ENCODE results near the gene COPB1. TPM values are rescaled to one million over a fixed set of nuclear protein-coding genes. Genes with fewer than 3 reads are reported as not detected.
"Not testable (repeated sequence)": the region's sequence is repeated elsewhere in the genome, so short reads cannot be mapped to it uniquely, and the experiment has no call there.

COPB1 gene
- 100 to 1,000 TPM in 1 of 2 experiments, 10 to 100 TPM in 1; 99.3 to 109 TPM for total RNA-seq

- Mint-ChIP-seq H3K4me1 (peaks cover 46% of the 10 kb centered on the region), H3K36me3 (ENCODE audit: low read depth) (peaks cover 43% of the 10 kb centered on the region)
Measured at GRCh38 chr11:14499560-14500180, at the start of gene COPB1. TSS of gene COPB1 (minus strand) at chr11:14499811. CDS start at chr11:14498928, 883 bp downstream.

GRCh38 chr11:14547440-14547839, 47.8 kb upstream of the COPB1 start:
- Mint-ChIP-seq H3K36me3 (ENCODE audit: low read depth) (peaks cover 51% of the 10 kb centered on the region), H3K9me3 (peaks cover 11% of the 10 kb centered on the region), H3K4me1 (peaks cover 31% of the 10 kb centered on the region), H3K27ac (no peak overlapping the region), H3K4me3 (no peak overlapping the region), H3K27me3 (no peaks in the 10 kb centered on the region)
- CTCF ChIA-PET: interaction anchor here (0.9 to 1.5 kb wide), 3 partner anchors 9 to 19 kb away, joined by 3 to 6 read pairs (median 5); no protein-coding TSS in a partner anchor
- POLR2A ChIA-PET: no interaction called here
- DNase-seq: no peak

More at GRCh38 chr11:14499560-14500180, at the start of gene COPB1:
- POLR2A ChIA-PET: interaction anchor here (0.6 kb wide), 1 partner anchor 830 kb away, joined by 5 read pairs; no protein-coding TSS in a partner anchor
- DNase-seq: peak; percentile 95
- Mint-ChIP-seq H3K4me3 (peak within 1 kb of the TSS; percentile 90), H3K27ac (peak within 1 kb of the TSS; percentile 95), H3K9me3 (no peaks in the 10 kb centered on the region), H3K27me3 (no peaks in the 10 kb centered on the region)
- CTCF ChIA-PET: interaction anchor here (0.7 to 1.1 kb wide), 2 partner anchors 407 to 467 kb away, joined by 3 to 4 read pairs; no protein-coding TSS in a partner anchor

- Mint-ChIP-seq H3K27me3 (no peaks in the 10 kb centered on the region), H3K27ac (peak overlapping the region; percentile 41), H3K36me3 (ENCODE audit: low read depth) (peaks cover 50% of the 10 kb centered on the region), H3K4me1 (peaks cover 35% of the 10 kb centered on the region), H3K9me3 (peaks cover 11% of the 10 kb centered on the region), H3K4me3 (no peak overlapping the region)
- POLR2A ChIA-PET: interaction anchor here (0.6 kb wide), 2 partner anchors 97 to 1125 kb away, joined by 3 to 5 read pairs; no protein-coding TSS in a partner anchor
- CTCF ChIA-PET: interaction anchor here (0.9 to 2.2 kb wide), 3 partner anchors 9 to 31 kb away, joined by 4 to 8 read pairs (median 6); no protein-coding TSS in a partner anchor
- DNase-seq: no peak
Measured at GRCh38 chr11:14546672-14547071, 47.1 kb upstream of the COPB1 start.

- ChIA-PET POLR2A (no interaction called here), CTCF (interaction anchor here (0.6 to 2.2 kb wide), 4 partner anchors 11 to 104 kb away, joined by 3 to 8 read pairs (median 3); no protein-coding TSS in a partner anchor)
- Mint-ChIP-seq H3K36me3 (ENCODE audit: low read depth) (peaks cover 48% of the 10 kb centered on the region), H3K4me3 (no peak overlapping the region), H3K4me1 (peaks cover 46% of the 10 kb centered on the region), H3K27ac (peak overlapping the region; percentile 47), H3K27me3 (no peaks in the 10 kb centered on the region), H3K9me3 (peaks cover 11% of the 10 kb centered on the region)
- no peak for DNase-seq
Measured at GRCh38 chr11:14544611-14545010, 45.0 kb upstream of the COPB1 start.

GRCh38 chr11:14543260-14543659, 43.6 kb upstream of the COPB1 start:
- Mint-ChIP-seq H3K27ac (no peak overlapping the region), H3K4me1 (peaks cover 58% of the 10 kb centered on the region), H3K36me3 (ENCODE audit: low read depth) (peaks cover 43% of the 10 kb centered on the region), H3K9me3 (peaks cover 9% of the 10 kb centered on the region), H3K27me3 (no peaks in the 10 kb centered on the region), H3K4me3 (no peak overlapping the region)
- ChIA-PET CTCF (interaction anchor here (0.5 to 2.2 kb wide), 6 partner anchors 11 to 171 kb away, joined by 3 to 8 read pairs (median 4); no protein-coding TSS in a partner anchor), POLR2A (no interaction called here)
- no peak for DNase-seq

- Mint-ChIP-seq H3K9me3 (peaks cover 8% of the 10 kb centered on the region), H3K36me3 (ENCODE audit: low read depth) (peaks cover 43% of the 10 kb centered on the region), H3K27me3 (no peaks in the 10 kb centered on the region), H3K27ac (no peak overlapping the region), H3K4me3 (no peak overlapping the region), H3K4me1 (peaks cover 63% of the 10 kb centered on the region)
- CTCF ChIA-PET: interaction anchor here (1.0 to 2.2 kb wide), 7 partner anchors 10 to 172 kb away, joined by 3 to 8 read pairs (median 4); no protein-coding TSS in a partner anchor
- POLR2A ChIA-PET: interaction anchor here (0.6 kb wide), 1 partner anchor 472 kb away, joined by 13 read pairs; no protein-coding TSS in a partner anchor
- DNase-seq: no peak
Measured at GRCh38 chr11:14542324-14542723, 42.7 kb upstream of the COPB1 start.

- ChIA-PET CTCF (interaction anchor here (1.1 to 2.2 kb wide), 4 partner anchors 9 to 173 kb away, joined by 3 to 8 read pairs (median 6); no protein-coding TSS in a partner anchor), POLR2A (no interaction called here)
- no peak for DNase-seq
- Mint-ChIP-seq H3K36me3 (ENCODE audit: low read depth) (peaks cover 35% of the 10 kb centered on the region), H3K9me3 (peaks cover 8% of the 10 kb centered on the region), H3K4me1 (peaks cover 63% of the 10 kb centered on the region), H3K27ac (no peak overlapping the region), H3K27me3 (no peaks in the 10 kb centered on the region), H3K4me3 (no peak overlapping the region)
Measured at GRCh38 chr11:14541192-14541947, 41.8 kb upstream of the COPB1 start.

- no peak for DNase-seq
- peaks cover 5% of the 10 kb centered on the region for H3K9me3 Mint-ChIP-seq
- ChIA-PET CTCF (no interaction called here), POLR2A (no interaction called here)
- no peak overlapping the region for H3K4me3 Mint-ChIP-seq
- peaks cover 25% of the 10 kb centered on the region for H3K36me3 Mint-ChIP-seq (ENCODE audit: low read depth)
- no peak overlapping the region for H3K27ac Mint-ChIP-seq
- H3K4me1 Mint-ChIP-seq: peaks cover 53% of the 10 kb centered on the region
- H3K27me3 Mint-ChIP-seq: no peaks in the 10 kb centered on the region
Measured at GRCh38 chr11:14539982-14540421, 40.4 kb upstream of the COPB1 start.

GRCh38 chr11:14538926-14539554, 39.4 kb upstream of the COPB1 start:
- DNase-seq: no peak
- CTCF ChIA-PET: interaction anchor here (0.7 to 1.6 kb wide), 2 partner anchors 13 to 367 kb away, joined by 3 to 5 read pairs; no protein-coding TSS in a partner anchor
- no peak overlapping the region for H3K4me3 Mint-ChIP-seq
- POLR2A ChIA-PET: no interaction called here
- H3K36me3 Mint-ChIP-seq (ENCODE audit: low read depth): peaks cover 20% of the 10 kb centered on the region
- no peaks in the 10 kb centered on the region for H3K9me3 Mint-ChIP-seq
- no peaks in the 10 kb centered on the region for H3K27me3 Mint-ChIP-seq
- H3K27ac Mint-ChIP-seq: peak overlapping the region; percentile 19
- H3K4me1 Mint-ChIP-seq: peaks cover 45% of the 10 kb centered on the region

GRCh38 chr11:14538271-14538925, 38.8 kb upstream of the COPB1 start:
- Mint-ChIP-seq H3K27ac (no peak overlapping the region), H3K27me3 (no peaks in the 10 kb centered on the region), H3K36me3 (ENCODE audit: low read depth) (peaks cover 20% of the 10 kb centered on the region), H3K4me1 (peaks cover 43% of the 10 kb centered on the region), H3K9me3 (no peaks in the 10 kb centered on the region), H3K4me3 (no peak overlapping the region)
- CTCF ChIA-PET: interaction anchor here (0.7 to 1.6 kb wide), 3 partner anchors 13 to 367 kb away, joined by 3 to 5 read pairs (median 3); no protein-coding TSS in a partner anchor
- POLR2A ChIA-PET: no interaction called here
- DNase-seq: no peak

- Mint-ChIP-seq H3K4me1 (peaks cover 38% of the 10 kb centered on the region), H3K9me3 (no peaks in the 10 kb centered on the region), H3K36me3 (ENCODE audit: low read depth) (peaks cover 18% of the 10 kb centered on the region), H3K4me3 (peak overlapping the region; percentile 51), H3K27ac (peak overlapping the region; percentile 83), H3K27me3 (no peaks in the 10 kb centered on the region)
- peak; percentile 61 for DNase-seq
- ChIA-PET POLR2A (no interaction called here), CTCF (interaction anchor here (1.1 kb wide), 1 partner anchor 107 kb away, joined by 3 read pairs; no protein-coding TSS in a partner anchor)
Measured at GRCh38 chr11:14537134-14537599, 37.6 kb upstream of the COPB1 start.

GRCh38 chr11:14535166-14535565, 35.6 kb upstream of the COPB1 start:
- H3K4me3 Mint-ChIP-seq, DNase-seq, H3K27ac Mint-ChIP-seq, H3K27me3 Mint-ChIP-seq, H3K9me3 Mint-ChIP-seq, CTCF ChIA-PET: not testable (repeated sequence)
- H3K4me1 Mint-ChIP-seq: peaks cover 31% of the 10 kb centered on the region
- H3K36me3 Mint-ChIP-seq (ENCODE audit: low read depth): peaks cover 22% of the 10 kb centered on the region
- POLR2A ChIA-PET: interaction anchor here (0.7 kb wide), 1 partner anchor 101 kb away, joined by 5 read pairs; no protein-coding TSS in a partner anchor

All from activated CD4-positive, alpha-beta T cell treated with anti-CD3 and anti-CD28 coated beads, Interleukin-2, amount 10 ng/mL, durations not matched to agents 7 days and 5 days (primary cell).